HepG2 (cell line): Measurements from ENCODE around the gene ATG9A. TPM values are rescaled to one million over a fixed set of nuclear protein-coding genes. Genes with fewer than 3 reads are reported as not detected.

Experiments used
- ARID4A ChIP-seq: sonication (generic); formaldehyde crosslinking; IDR thresholded peaks from 2 replicates; pipeline ENCODE4 v1.5.0; 2020; ENCODE audit warnings: mild to moderate bottlenecking, missing genetic modification reagents, borderline replicate concordance
- BCL3 ChIP-seq: sonication (generic); formaldehyde crosslinking; IDR thresholded peaks from 2 replicates; pipeline ENCODE4 v1.5.1; 2020; ENCODE audit warnings: mild to moderate bottlenecking, missing genetic modification reagents, moderate library complexity
- CREB1 ChIP-seq, 2 experiments: fragments of 450-650 bp in 1 of 2; IDR thresholded peaks; 2 replicates each; pipeline ENCODE4 v1.6.1; 2016 to 2017; ENCODE audit warnings: control low read depth in 1 of 2, mild to moderate bottlenecking in 1 of 2, missing compliant biosample characterization in 1 of 2, missing genetic modification characterization in 1 of 2
- GTF3A ChIP-seq: sonication (generic); formaldehyde crosslinking; conservative IDR thresholded peaks from 2 replicates; pipeline ENCODE4 v1.4.0; 2020; ENCODE audit warnings: mild to moderate bottlenecking, missing genetic modification reagents
- MBD4 ChIP-seq: IDR thresholded peaks from 2 replicates; pipeline ENCODE4 v1.6.1; 2012; ENCODE audit warnings: low read length, inconsistent platforms, borderline replicate concordance
- NRL ChIP-seq: sonication (generic); formaldehyde crosslinking; IDR thresholded peaks from 2 replicates; pipeline ENCODE4 v1.5.0; 2020; ENCODE audit warnings: missing genetic modification reagents, mild to moderate bottlenecking, moderate library complexity, borderline replicate concordance
- ZFP36L2 ChIP-seq: sonication (generic); formaldehyde crosslinking; IDR thresholded peaks from 2 replicates; pipeline ENCODE4 v1.4.0; 2020; ENCODE audit warnings: missing genetic modification reagents
- ZNF382 ChIP-seq: sonication (generic); formaldehyde crosslinking; IDR thresholded peaks from 2 replicates; pipeline ENCODE4 v1.5.0; 2020; ENCODE audit warnings: missing genetic modification reagents, mild to moderate bottlenecking, borderline replicate concordance
- ZNF503 ChIP-seq: sonication (generic); formaldehyde crosslinking; IDR thresholded peaks from 2 replicates; pipeline ENCODE4 v1.4.0; 2020; ENCODE audit warnings: missing genetic modification reagents
- ZNF574 ChIP-seq: sonication (generic); formaldehyde crosslinking; IDR thresholded peaks from 2 replicates; pipeline ENCODE4 v1.4.0; 2020; ENCODE audit warnings: missing genetic modification reagents
- ZNF605 ChIP-seq: sonication (generic); formaldehyde crosslinking; IDR thresholded peaks from 2 replicates; pipeline ENCODE4 v1.8.0; 2022; ENCODE audit warnings: mild to moderate bottlenecking, missing genetic modification reagents
- ZNF710 ChIP-seq: sonication (generic); formaldehyde crosslinking; IDR thresholded peaks from 2 replicates; pipeline ENCODE4 v1.5.0; 2020; ENCODE audit warnings: mild to moderate bottlenecking, missing genetic modification reagents, borderline replicate concordance
- ZNF879 ChIP-seq: sonication (generic); formaldehyde crosslinking; IDR thresholded peaks from 2 replicates; pipeline ENCODE4 v1.8.1; 2023; ENCODE audit warnings: missing genetic modification reagents
- ZNF883 ChIP-seq: sonication (generic); formaldehyde crosslinking; IDR thresholded peaks from 2 replicates; pipeline ENCODE4 v1.5.1; 2020; ENCODE audit warnings: mild to moderate bottlenecking, missing genetic modification reagents; ENCODE audit errors: not compliant biosample characterization
- ZSCAN9 ChIP-seq: IDR thresholded peaks from 2 replicates; pipeline ENCODE4 v1.6.1; 2016; ENCODE audit warnings: borderline replicate concordance
- polyA plus RNA-seq, 8 experiments: library from polyadenylated mRNA; depleted of rRNA in 3 of 8; stranded (reverse) in 7 of 8; unstranded in 1 of 8; fragments of >200 nt; fragmentation: Illumina TruSeq in 4 of 8; extraction: Trizol in 4 of 8; gene quantifications; 2 replicates each; pipeline versions ENCODE4 v1.2.1 to v1.2.3, GENCODE V29; 2011 to 2016; ENCODE audit warnings: low read depth in 4 of 8, missing spikeins in 1 of 8, mixed read lengths in 1 of 8; ENCODE audit not compliant: insufficient read depth in 1 of 8
- total RNA-seq, 5 experiments: library from RNA; depleted of rRNA; stranded (reverse); fragments of >200 nt; fragmentation: Illumina TruSeq; extraction: Trizol; gene quantifications; 2 replicates each; pipeline ENCODE4 v1.2.3, GENCODE V29; 2016; ENCODE audit warnings: low read depth in 1 of 5

The ATG9A gene
- total and polyA plus RNA-seq, 2 of the 13 experiments (the other 11 are each of a cell fraction or from before 2014, with no cell fraction given), result 35.0 to 131 TPM

- TF ChIP-seq ARID4A (CRISPR knock-in tag) (peak; percentile 96), ZNF503 (no peak), ZFP36L2 (no peak), ZNF574 (CRISPR knock-in tag) (peak; percentile 87), ZNF710 (no peak), MBD4 (no peak), BCL3 (CRISPR knock-in tag) (peak; percentile 83), NRL (CRISPR knock-in tag) (0 out of 2 replicates have a peak, but pooled peaks have one; percentile 28), ZNF879 (CRISPR knock-in tag) (no peak; the same call in 1 of the 2 replicates), GTF3A (no peak), ZNF382 (CRISPR knock-in tag) (no peak), ZNF883 (CRISPR knock-in tag) (peak; percentile 88), ZSCAN9 (CRISPR knock-in tag) (peak; percentile 76; the same call in 1 of the 2 replicates), ZNF605 (CRISPR knock-in tag) (peak; percentile 95), CREB1 (IDR thresholded peaks at IDR 0.05) (peak; percentile 92), CREB1 (CRISPR knock-in tag; IDR thresholded peaks at IDR 0.05) (peak; percentile 95)
Observed at GRCh38 chr2:219229305-219230058, at the start of gene ATG9A, which contains the start of gene ANKZF1 (continued).
